ENCODE data around the gene TBX21. TPM values are rescaled to one million over a fixed set of nuclear protein-coding genes. Genes with fewer than 3 reads are reported as not detected.

The TBX21 gene
- total and polyA plus RNA-seq, 2 of the 4 experiments (the other 2 are of a cell fraction), result not detected

DNA sequence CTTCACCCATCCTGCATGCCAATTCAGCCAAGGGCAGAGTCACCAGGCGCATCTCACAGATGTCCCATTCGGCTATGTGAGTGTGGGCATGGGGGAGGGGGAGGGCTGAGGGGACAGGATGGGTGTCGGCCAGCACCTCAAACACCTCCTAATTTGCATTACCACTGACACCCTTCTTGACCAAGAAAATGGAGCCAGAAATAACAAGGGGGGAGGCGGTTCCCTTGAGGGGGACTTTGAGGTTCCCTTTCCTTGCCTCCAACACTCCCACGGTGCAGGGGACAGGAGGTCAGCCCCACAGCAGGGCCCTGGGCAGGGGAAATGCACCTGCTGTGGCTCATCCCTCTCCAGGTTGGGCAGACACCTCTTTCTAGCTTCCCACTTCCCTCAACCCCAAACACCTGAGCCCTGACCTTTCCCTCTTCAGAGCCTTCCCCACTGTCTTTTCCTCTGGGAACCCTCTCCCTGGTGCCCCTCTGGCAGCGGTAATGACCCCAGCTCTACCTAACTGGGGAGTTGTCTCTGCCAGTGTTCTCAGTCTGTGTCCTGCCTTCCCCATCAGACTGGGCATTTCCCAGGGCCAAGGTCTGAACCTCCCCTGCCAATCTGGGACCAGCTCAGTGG lies 18.2 kb upstream of the TBX21 start:
- BruUV-seq (replicated peaks), result no TSS peak
- no peak overlapping the region for H3K14ac ChIP-seq (replicated peaks; ENCODE audit: low read depth, low read length)
- no peak overlapping the region for H3K4me3 ChIP-seq (ENCODE audit: insufficient read depth, low read depth, low read length)
- ChIA-PET CTCF (no interaction called here), POLR2A (ENCODE audit: unreplicated experiment) (no interaction called here)
- dilution Hi-C loops (cut with HindIII; ENCODE audit: low sequenced_read_pairs, unreplicated experiment), result no loop called here
- no peak overlapping the region for H2AK5ac ChIP-seq (ENCODE audit: low read depth, low read length)
- peaks cover 73% of the 10 kb centered on the region for H3K27me3 ChIP-seq (ENCODE audit: control insufficient read depth, insufficient read depth, low read length)
- peaks cover 5% of the 10 kb centered on the region; the same call in 1 of the 2 replicates for H3K9me1 ChIP-seq (ENCODE audit: insufficient read depth, low read length)
- no peak overlapping the region for H2BK120ac ChIP-seq (ENCODE audit: low read depth, low read length)
- no peak overlapping the region for H4K91ac ChIP-seq (ENCODE audit: insufficient read depth, low read depth, low read length)
- H2BK20ac ChIP-seq (ENCODE audit: low read depth, low read length), result no peak overlapping the region
- no peak overlapping the region for H3K18ac ChIP-seq (ENCODE audit: low read depth, low read length)
- DNase-seq (no peak), ATAC-seq (ENCODE audit: low read depth) (no peak)
- no peak overlapping the region for H4K8ac ChIP-seq (ENCODE audit: low read depth in 2 of 2, low read length in 2 of 2)
- H3K9ac ChIP-seq (ENCODE audit: low read depth, low read length), result no peak overlapping the region
- H4K5ac ChIP-seq (ENCODE audit: low read depth, low read length), result no peak overlapping the region
- H3K79me1 ChIP-seq (ENCODE audit: low read depth in 1 of 2, low read length in 2 of 2), result no peaks in the 10 kb centered on the region
- no peak overlapping the region for H3K4ac ChIP-seq (ENCODE audit: low read depth, low read length)
- H3K36me3 ChIP-seq (ENCODE audit: control insufficient read depth, insufficient read depth, low read length), result peaks cover 8% of the 10 kb centered on the region; the same call in 1 of the 2 replicates
- no peak overlapping the region for H3K27ac ChIP-seq (ENCODE audit: insufficient read depth, low read length)
- H3K4me2 ChIP-seq (ENCODE audit: low read depth, low read length), result no peak overlapping the region
- 80% methylated on average over 1 of the region's 6 CpGs; no CpG with 5 or more reads in 1 of the 2 experiments for WGBS, 2 experiments (ENCODE audit: extremely low coverage in 2 of 2, insufficient read length in 1 of 2)
- H2AFZ ChIP-seq (replicated peaks; ENCODE audit: low read length, poor library complexity), result no peak overlapping the region
- H3K56ac ChIP-seq (ENCODE audit: extremely low read depth, insufficient read depth, low read length), result no peak overlapping the region
- in situ Hi-C loops (cut with MboI; ENCODE audit: low sequenced_read_pairs), result no loop called here
- peaks cover 33% of the 10 kb centered on the region; the same call in 1 of the 2 replicates for H4K20me1 ChIP-seq (ENCODE audit: insufficient read depth, low read length)
- intact Hi-C loops (cut with micrococcal nuclease), result no loop called here
- no peak for TF ChIP-seq RFX5 (IDR thresholded peaks at IDR 0.05; ENCODE audit: low read depth, low read length)
- TF ChIP-seq, protein P1, sequence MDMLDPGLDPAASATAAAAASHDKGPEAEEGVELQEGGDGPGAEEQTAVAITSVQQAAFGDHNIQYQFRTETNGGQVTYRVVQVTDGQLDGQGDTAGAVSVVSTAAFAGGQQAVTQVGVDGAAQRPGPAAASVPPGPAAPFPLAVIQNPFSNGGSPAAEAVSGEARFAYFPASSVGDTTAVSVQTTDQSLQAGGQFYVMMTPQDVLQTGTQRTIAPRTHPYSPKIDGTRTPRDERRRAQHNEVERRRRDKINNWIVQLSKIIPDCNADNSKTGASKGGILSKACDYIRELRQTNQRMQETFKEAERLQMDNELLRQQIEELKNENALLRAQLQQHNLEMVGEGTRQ (IDR thresholded peaks at IDR 0.05; ENCODE audit: low read depth, low read length), result no peak
- TF ChIP-seq FOS (IDR thresholded peaks at IDR 0.05; ENCODE audit: low read depth, low read length), result no peak
- no peak overlapping the region for H2BK5ac ChIP-seq (ENCODE audit: low read depth, low read length, poor library complexity, severe bottlenecking)
- peaks cover 13% of the 10 kb centered on the region for H3K4me1 ChIP-seq (ENCODE audit: control insufficient read depth, insufficient read depth, low read length)
- no peak overlapping the region for H2BK15ac ChIP-seq (ENCODE audit: low read depth, low read length)
- no peaks in the 10 kb centered on the region for H3K9me3 ChIP-seq (ENCODE audit: control insufficient read depth, insufficient read depth, low read length)
- H3K23ac ChIP-seq (ENCODE audit: low read depth, low read length), result no peak overlapping the region
- H2AK9ac ChIP-seq (replicated peaks; ENCODE audit: low read depth, low read length, poor library complexity), result no peak overlapping the region

Measured in IMR-90 (cell line).